K562 (cell line): ENCODE measurements around the gene ENOSF1. TPM values are rescaled to one million over a fixed set of nuclear protein-coding genes. Genes with fewer than 3 reads are reported as not detected.

ENCODE experiments used
- ATAC-seq: fragments of 200-7000 bp; cut with Tn5 transposase; 3 replicates; pipeline ENCODE4 v1.9.1; 2020; ENCODE audit warnings: moderate library complexity
- BruUV-seq: library from RNA; stranded (reverse); fragments of 400-500 nt; replicated peaks from 2 replicates; lab custom pipeline; 2021; lab: Mats Ljungman, UMichigan
- CTCF ChIA-PET: fragments of 300-600 bp; formaldehyde crosslinking; extraction: SDS; loops from one replicate; lab custom pipeline; 2021; ENCODE audit warnings: low intra/inter-chr PET ratio; lab: Yijun Ruan, JAX
- POLR2A ChIA-PET: fragments of 300-600, 350-650 bp; sonication (Branson Sonifier 250); formaldehyde crosslinking; extraction: SDS; loops from one replicate; lab custom pipeline; 2021; ENCODE audit warnings: antibody characterized with exemption, inconsistent platforms; lab: Yijun Ruan, JAX
- DNase-seq, 4 experiments: peaks; one replicate each; pipeline versions ENCODE4 v3.0.0 to v3.0.0-alpha.2; 2011 to 2018; ENCODE audit warnings: low spot score in 3 of 4, mixed read lengths in 3 of 4; ENCODE audit errors: extremely low read depth in 1 of 4
- FAIRE-seq: peaks from 2 replicates; lab custom pipeline; 2011; peaks lifted over from hg19 to GRCh38; lab: Jason Lieb, UNC
- H2AFZ ChIP-seq: 2 replicates; pipeline ENCODE4 v1.6.0; 2011; ENCODE audit warnings: low read depth, low read length, control low read depth, inconsistent platforms
- H3K27ac ChIP-seq: fragments of 200-600 bp; 3 replicates; pipeline ENCODE4 v1.8.0; 2011; ENCODE audit warnings: low read depth, mild to moderate bottlenecking, control low read depth, inconsistent platforms, low read length, moderate library complexity, mixed read lengths; ENCODE audit errors: extremely low read depth
- H3K27me3 ChIP-seq, 2 experiments: fragments of 300-600 bp in 1 of 2; 2 replicates in 1 of 2; 3 replicates in 1 of 2; pipeline versions ENCODE4 v1.6.0 to v1.8.0; 2011; ENCODE audit warnings: inconsistent platforms in 2 of 2, low read length in 2 of 2, mild to moderate bottlenecking in 1 of 2, mixed read lengths in 1 of 2, moderate library complexity in 1 of 2; ENCODE audit not compliant: control insufficient read depth in 2 of 2, insufficient read depth in 2 of 2
- H3K36me3 ChIP-seq: fragments of 300-600 bp; 3 replicates; pipeline ENCODE4 v1.8.0; 2011; ENCODE audit warnings: mild to moderate bottlenecking, low read length, inconsistent platforms; ENCODE audit not compliant: control insufficient read depth, insufficient read depth
- H3K4me1 ChIP-seq, 2 experiments: fragments of 200-600 bp in 1 of 2; replicated peaks in 1 of 2; 2 replicates in 1 of 2; 3 replicates in 1 of 2; pipeline versions ENCODE4 v1.5.1 to v1.8.0; 2011; ENCODE audit warnings: inconsistent platforms in 2 of 2, low read length in 2 of 2, mild to moderate bottlenecking in 1 of 2, mixed read lengths in 1 of 2, moderate library complexity in 1 of 2; ENCODE audit not compliant: control insufficient read depth in 2 of 2, insufficient read depth in 2 of 2
- H3K4me2 ChIP-seq: 2 replicates; pipeline ENCODE4 v1.6.1; 2011; ENCODE audit warnings: low read length, control low read depth, inconsistent platforms, mixed read lengths; ENCODE audit not compliant: insufficient read depth
- H3K4me3 ChIP-seq: fragments of 200-600 bp; sonication (generic), shearing (Covaris generic); 2 replicates; pipeline ENCODE4 v1.5.1; 2016; ENCODE audit warnings: control low read depth, inconsistent platforms
- H3K79me2 ChIP-seq: fragments of 200-600 bp; 3 replicates; pipeline ENCODE4 v1.8.0; 2011; ENCODE audit warnings: low read length, inconsistent platforms; ENCODE audit not compliant: control insufficient read depth, insufficient read depth
- H3K9ac ChIP-seq, 2 experiments: 2 replicates each; pipeline versions ENCODE4 v1.6.0 to v1.6.1; 2011; ENCODE audit warnings: low read depth in 2 of 2, low read length in 2 of 2, control low read depth in 1 of 2, inconsistent platforms in 1 of 2, mild to moderate bottlenecking in 1 of 2, mixed read lengths in 1 of 2; ENCODE audit not compliant: insufficient read depth in 1 of 2
- H3K9me1 ChIP-seq: one replicate; pipeline ENCODE4 v1.6.0; 2011; ENCODE audit warnings: inconsistent platforms, mild to moderate bottlenecking, low read length, moderate library complexity; ENCODE audit not compliant: control insufficient read depth, insufficient read depth
- H3K9me3 ChIP-seq: replicated peaks from 2 replicates; pipeline ENCODE4 v1.5.1; 2011; ENCODE audit warnings: low read depth, low read length, inconsistent platforms; ENCODE audit not compliant: control insufficient read depth, insufficient read depth
- H4K20me1 ChIP-seq: replicated peaks from 2 replicates; pipeline ENCODE4 v1.6.1; 2011; ENCODE audit warnings: low read length, inconsistent platforms, mixed read lengths; ENCODE audit not compliant: control insufficient read depth, insufficient read depth
- ESRRA ChIP-seq: fragments of 450-650 bp; IDR thresholded peaks from 2 replicates; pipeline ENCODE4 v1.6.1; 2014; ENCODE audit warnings: low read depth, mild to moderate bottlenecking, moderate library complexity, borderline replicate concordance
- RBM34 ChIP-seq: fragments of 200-400 bp; formaldehyde crosslinking; IDR thresholded peaks from 2 replicates; pipeline ENCODE4 v1.6.1; 2018; ENCODE audit warnings: low read length, borderline replicate concordance; ENCODE audit not compliant: insufficient read depth
- RCOR1 ChIP-seq, 2 experiments: IDR thresholded peaks; 2 replicates each; pipeline ENCODE4 v1.6.1; 2012; ENCODE audit warnings: low read depth in 2 of 2, low read length in 2 of 2, borderline replicate concordance in 1 of 2, improper control_type of control experiment in 1 of 2
- ZBTB17 ChIP-seq: fragments of 450-650 bp; formaldehyde crosslinking; IDR thresholded peaks from 2 replicates; pipeline ENCODE4 v1.4.0; 2020; ENCODE audit warnings: mild to moderate bottlenecking
- ZNF232 ChIP-seq: sonication (generic); formaldehyde crosslinking; IDR thresholded peaks from 2 replicates; pipeline ENCODE4 v1.8.0; 2022; ENCODE audit warnings: mild to moderate bottlenecking, missing genetic modification reagents
- WGBS: fragments of 100-300 bp; shearing (Covaris generic); methylation state at CpG from one replicate; pipeline ENCODE4 v1.1.6; 2016; ENCODE audit warnings: low coverage, mixed read lengths; ENCODE audit not compliant: insufficient coverage; ENCODE audit errors: missing lambda C conversion rate; 5-methylcytosine and 5-hydroxymethylcytosine counted together
- in situ Hi-C: fragments of 300-500 bp; cut with MboI; formaldehyde crosslinking; loops from 4 replicates; pipeline ENCODE4 v1.15.0; 2018; ENCODE audit warnings: inconsistent platforms, mixed read lengths
- intact Hi-C: fragments of 100-400 bp; cut with micrococcal nuclease; formaldehyde crosslinking; loops from 2 replicates; pipeline ENCODE4 v1.14.2; 2022
- polyA plus RNA-seq, 8 experiments: library from polyadenylated mRNA; depleted of rRNA in 4 of 8; stranded (reverse) in 5 of 8; unstranded in 3 of 8; fragments of >200 nt; fragmentation: Nextera tagmentation in 2 of 8; fragmentation: Illumina TruSeq in 1 of 8; extraction: Ambion mirVana in 2 of 8; extraction: Trizol in 1 of 8; gene quantifications; 2 replicates each; pipeline versions ENCODE4 v1.2.1 to v1.2.3, GENCODE V29; 2011 to 2014; ENCODE audit warnings: inconsistent platforms in 1 of 8, missing spikeins in 1 of 8
- total RNA-seq, 7 experiments: library from RNA; depleted of rRNA in 6 of 7; stranded (reverse); fragments of >200 nt in 6 of 7; fragmentation: Illumina TruSeq in 2 of 7; extraction: Trizol in 2 of 7; gene quantifications; 2 replicates each; pipeline versions ENCODE4 v1.2.1 to v1.2.3, GENCODE V29; 2011 to 2021; ENCODE audit warnings: low replicate concordance in 1 of 7

Gene ENOSF1
- total and polyA plus RNA-seq, 9 of the 15 experiments (the other 6 are each of a cell fraction or from before 2014, with no cell fraction given): 15.5 to 66.4 (median 46.5) TPM

- DNase-seq: no peak
- Histone ChIP-seq H3K9me1 (no peaks in the 10 kb centered on the region), H3K27ac (no peak overlapping the region; the same call in 2 of the 3 replicates), H3K36me3 (no peaks in the 10 kb centered on the region), H3K9me3 (no peaks in the 10 kb centered on the region), H4K20me1 (no peaks in the 10 kb centered on the region), H3K79me2 (peaks cover 25% of the 10 kb centered on the region), H3K27me3 (no peaks in the 10 kb centered on the region), H2AFZ (peak overlapping the region; percentile 3; the same call in 1 of the 2 replicates), H3K4me1 (peaks cover 8 to 27% of the 10 kb centered on the region in 2 experiments; a peak in 4 of 5 replicates)
- BruUV-seq: no TSS peak
- ChIA-PET POLR2A (interaction anchor here (1.4 kb wide), 1 partner anchor 48 kb away, joined by 3 read pairs; no protein-coding TSS in a partner anchor), CTCF (no interaction called here)
- intact Hi-C loops: no loop called here
- 27% methylated on average over 4 of the region's 4 CpGs for WGBS
- TF ChIP-seq RCOR1 (IDR thresholded peaks at IDR 0.05; ENCODE audit: borderline replicate concordance in 1 of 2, low read depth in 2 of 2, low read length in 2 of 2) (0 out of 4 replicates have a peak, but pooled peaks of 1 of the 2 experiments have one; percentile 30), ESRRA (peak; percentile 58; the same call in 1 of the 2 replicates), RBM34 (0 out of 2 replicates have a peak, but pooled peaks have one; percentile 14), ZNF232 (CRISPR knock-in tag) (no peak), ZBTB17 (CRISPR knock-in tag) (no peak)
- TF ChIP-seq, all 486 proteins: peak for 3
- FAIRE-seq (no peak), ATAC-seq (no peak)
- in situ Hi-C loops: no loop called here
- H3K4me3 ChIP-seq: no peak overlapping the region
- no peak overlapping the region for H3K9ac ChIP-seq
- no peak overlapping the region for H3K4me2 ChIP-seq
Observed at GRCh38 chr18:652131-652530, 60.3 kb downstream of the ENOSF1 start.
